ENCODE data around the gene STK32A. TPM values are rescaled to one million over a fixed set of nuclear protein-coding genes. Genes with fewer than 3 reads are reported as not detected.

Gene STK32A
- total and polyA plus RNA-seq, 2 donors (not counting 1 experiment from before 2014, with no cell fraction given) = not detected

DNA sequence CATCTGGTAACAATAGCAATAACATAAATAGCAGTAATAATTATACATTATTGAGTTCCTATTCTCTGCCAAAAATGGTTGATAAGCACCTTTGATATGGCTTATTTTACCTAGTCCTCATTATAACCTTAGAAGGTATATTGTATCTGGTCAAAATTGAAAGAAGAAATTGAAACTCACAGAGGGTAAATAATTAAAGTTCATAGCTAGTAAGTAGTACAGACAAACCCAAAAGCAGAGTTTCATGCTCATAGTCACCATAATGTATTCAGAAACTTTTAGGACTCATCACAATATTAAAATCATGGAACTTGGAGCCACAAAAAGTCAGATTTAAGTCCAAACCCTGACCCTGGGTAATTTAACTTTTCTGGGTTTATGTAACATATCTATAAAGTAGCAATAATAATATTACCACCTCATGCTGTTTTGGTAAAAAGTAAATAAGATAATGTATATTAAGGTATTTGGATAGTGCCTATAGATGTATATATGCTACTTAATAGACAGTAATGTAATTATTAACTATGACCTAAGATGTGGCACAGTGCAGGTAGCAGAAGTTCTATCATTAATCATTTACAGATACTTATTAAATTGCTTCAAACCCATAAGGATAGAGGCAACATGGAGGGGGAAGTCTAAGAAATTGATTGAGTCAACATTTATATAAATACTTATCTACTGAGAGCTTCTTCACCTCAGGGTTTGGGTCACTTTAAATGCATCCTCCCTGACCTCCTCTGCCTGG lies 32.4 kb downstream of the STK32A start:
- Mint-ChIP-seq H3K27me3 (peaks cover 3% of the 10 kb centered on the region), H3K27ac (no peak overlapping the region), H3K9me3 (ENCODE audit: insufficient read depth) (peaks cover 2% of the 10 kb centered on the region), H3K4me1 (no peaks in the 10 kb centered on the region), H3K4me3 (no peak overlapping the region)
- Histone ChIP-seq H3K4me1 (ENCODE audit: control insufficient read depth in 2 of 2, insufficient read depth in 2 of 2, low read length in 2 of 2) (no peaks in the 10 kb centered on the region), H3K4me3 (ENCODE audit: control extremely low read depth in 1 of 5, extremely low read depth in 1 of 5, insufficient read depth in 1 of 5, low read depth in 2 of 5, low read length in 4 of 5) (no peak overlapping the region), H4K20me1 (ENCODE audit: control insufficient read depth, insufficient read depth, low read length, poor library complexity, severe bottlenecking) (no peaks in the 10 kb centered on the region), H3K79me2 (ENCODE audit: control insufficient read depth, insufficient read depth, low read length) (no peaks in the 10 kb centered on the region), H2AFZ (ENCODE audit: insufficient read depth, low read depth, low read length, poor library complexity, severe bottlenecking) (no peak overlapping the region), H3K4me2 (replicated peaks; ENCODE audit: low read depth, low read length, poor library complexity, severe bottlenecking) (no peak overlapping the region), H3K9ac (ENCODE audit: low read length) (no peak overlapping the region), H3K9me3 (ENCODE audit: control extremely low read depth in 1 of 3, control insufficient read depth in 2 of 3, insufficient read depth in 1 of 3, low read length in 2 of 3) (no peaks in the 10 kb centered on the region), H3K27ac (ENCODE audit: low read length in 2 of 2) (no peak overlapping the region), H3K27me3 (replicated peaks in 1 of 4; ENCODE audit: control extremely low read depth in 1 of 4, control insufficient read depth in 3 of 4, insufficient read depth in 4 of 4, low read length in 3 of 4) (no peaks in the 10 kb centered on the region), H3K36me3 (replicated peaks in 1 of 2; ENCODE audit: control extremely low read depth in 1 of 2, control insufficient read depth in 1 of 2, extremely low read depth in 1 of 2, insufficient read depth in 2 of 2, low read length in 1 of 2) (no peaks in the 10 kb centered on the region)
- ChIA-PET POLR2A (no interaction called here), CTCF (no interaction called here)
- intact Hi-C loops (cut with micrococcal nuclease) = no loop called here
- ATAC-seq (ENCODE audit: low read depth) = no peak
- TF ChIP-seq, protein P1, sequence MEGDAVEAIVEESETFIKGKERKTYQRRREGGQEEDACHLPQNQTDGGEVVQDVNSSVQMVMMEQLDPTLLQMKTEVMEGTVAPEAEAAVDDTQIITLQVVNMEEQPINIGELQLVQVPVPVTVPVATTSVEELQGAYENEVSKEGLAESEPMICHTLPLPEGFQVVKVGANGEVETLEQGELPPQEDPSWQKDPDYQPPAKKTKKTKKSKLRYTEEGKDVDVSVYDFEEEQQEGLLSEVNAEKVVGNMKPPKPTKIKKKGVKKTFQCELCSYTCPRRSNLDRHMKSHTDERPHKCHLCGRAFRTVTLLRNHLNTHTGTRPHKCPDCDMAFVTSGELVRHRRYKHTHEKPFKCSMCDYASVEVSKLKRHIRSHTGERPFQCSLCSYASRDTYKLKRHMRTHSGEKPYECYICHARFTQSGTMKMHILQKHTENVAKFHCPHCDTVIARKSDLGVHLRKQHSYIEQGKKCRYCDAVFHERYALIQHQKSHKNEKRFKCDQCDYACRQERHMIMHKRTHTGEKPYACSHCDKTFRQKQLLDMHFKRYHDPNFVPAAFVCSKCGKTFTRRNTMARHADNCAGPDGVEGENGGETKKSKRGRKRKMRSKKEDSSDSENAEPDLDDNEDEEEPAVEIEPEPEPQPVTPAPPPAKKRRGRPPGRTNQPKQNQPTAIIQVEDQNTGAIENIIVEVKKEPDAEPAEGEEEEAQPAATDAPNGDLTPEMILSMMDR (IDR thresholded peaks at IDR 0.05) = no peak
- TF ChIP-seq EZH2 (IDR thresholded peaks at IDR 0.05; ENCODE audit: borderline replicate concordance, insufficient read depth, low read depth, low read length, poor library complexity, severe bottlenecking) = no peak
- DNase-seq = no peak

DNA sequence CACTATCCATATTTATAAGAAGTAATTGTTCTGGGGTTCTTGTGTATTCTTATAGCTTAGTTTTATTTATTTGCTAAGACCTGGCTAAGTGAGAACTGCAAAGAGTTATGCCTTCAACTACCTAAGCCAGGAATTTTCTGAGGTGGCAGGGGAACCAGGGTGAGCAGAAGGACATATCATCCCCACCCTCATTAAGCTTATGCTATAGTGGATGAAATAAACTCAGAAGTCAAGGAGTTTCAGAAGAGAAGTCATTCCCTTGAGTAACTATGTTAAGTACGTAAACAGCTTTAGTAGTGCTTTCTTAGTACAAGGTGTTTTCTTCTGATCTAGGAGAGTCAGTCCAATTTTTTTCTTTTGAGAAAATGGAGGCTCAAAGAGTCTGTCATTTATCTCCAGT lies 41.7 kb downstream of the STK32A start:
- peaks cover 0 to 3% (median 0%) of the 10 kb centered on the region in 3 donors for H3K9me3 ChIP-seq (ENCODE audit: control extremely low read depth in 1 of 3, control insufficient read depth in 2 of 3, insufficient read depth in 1 of 3, low read length in 2 of 3)
- no peaks in the 10 kb centered on the region for H3K9me3 Mint-ChIP-seq (ENCODE audit: insufficient read depth)
- no peaks in the 10 kb centered on the region for H3K79me2 ChIP-seq (ENCODE audit: control insufficient read depth, insufficient read depth, low read length)
- no peaks in the 10 kb centered on the region for H4K20me1 ChIP-seq (ENCODE audit: control insufficient read depth, insufficient read depth, low read length, poor library complexity, severe bottlenecking)
- H3K27ac Mint-ChIP-seq = no peak overlapping the region
- H3K4me1 Mint-ChIP-seq = no peaks in the 10 kb centered on the region
- no peak overlapping the region for H3K4me2 ChIP-seq (replicated peaks; ENCODE audit: low read depth, low read length, poor library complexity, severe bottlenecking)
- ATAC-seq (ENCODE audit: low read depth) = no peak
- no peak overlapping the region for H3K4me3 ChIP-seq (ENCODE audit: control extremely low read depth in 1 of 5, extremely low read depth in 1 of 5, insufficient read depth in 1 of 5, low read depth in 2 of 5, low read length in 4 of 5)
- no peaks in the 10 kb centered on the region for H3K27me3 ChIP-seq (replicated peaks in 1 of 4; ENCODE audit: control extremely low read depth in 1 of 4, control insufficient read depth in 3 of 4, insufficient read depth in 4 of 4, low read length in 3 of 4)
- intact Hi-C loops (cut with micrococcal nuclease) = no loop called here
- H3K4me3 Mint-ChIP-seq = no peak overlapping the region
- TF ChIP-seq, protein P1 (IDR thresholded peaks at IDR 0.05) = no peak
- TF ChIP-seq EZH2 (IDR thresholded peaks at IDR 0.05; ENCODE audit: borderline replicate concordance, insufficient read depth, low read depth, low read length, poor library complexity, severe bottlenecking) = no peak
- no peaks in the 10 kb centered on the region for H3K4me1 ChIP-seq (ENCODE audit: control insufficient read depth in 2 of 2, insufficient read depth in 2 of 2, low read length in 2 of 2)
- POLR2A ChIA-PET = no interaction called here
- WGBS (ENCODE audit: insufficient coverage) = 80% methylated on average over 1 of the region's 1 CpG
- no peaks in the 10 kb centered on the region for H3K36me3 ChIP-seq (replicated peaks in 1 of 2; ENCODE audit: control extremely low read depth in 1 of 2, control insufficient read depth in 1 of 2, extremely low read depth in 1 of 2, insufficient read depth in 2 of 2, low read length in 1 of 2)
- H3K27me3 Mint-ChIP-seq = no peaks in the 10 kb centered on the region
- no peak overlapping the region for H2AFZ ChIP-seq (ENCODE audit: insufficient read depth, low read depth, low read length, poor library complexity, severe bottlenecking)
- H3K27ac ChIP-seq (ENCODE audit: low read length in 2 of 2) = no peak overlapping the region
- no peak for DNase-seq
- no peak overlapping the region for H3K9ac ChIP-seq (ENCODE audit: low read length)
- CTCF ChIA-PET = no interaction called here
